Trophoblast cell (in vitro differentiated cells and primary cell): ENCODE results near the gene MAT1A.

ENCODE experiments used
- DNase-seq, 2 donors: peaks; one replicate each; pipeline ENCODE4 v3.0.0-alpha.2; 2016
- H2AFZ ChIP-seq: 2 replicates; pipeline ENCODE4 v1.6.1; 2013; ENCODE audit warnings: low read length, moderate library complexity, mild to moderate bottlenecking; ENCODE audit not compliant: insufficient read depth, poor library complexity
- H2AK5ac ChIP-seq: 2 replicates; pipeline ENCODE4 v1.6.1; 2013; ENCODE audit warnings: mild to moderate bottlenecking, low read length
- H2BK120ac ChIP-seq: 2 replicates; pipeline ENCODE4 v1.6.1; 2013; ENCODE audit warnings: low read length, mild to moderate bottlenecking, moderate library complexity; ENCODE audit not compliant: insufficient read depth, poor library complexity
- H2BK12ac ChIP-seq: 2 replicates; pipeline ENCODE4 v1.6.1; 2013; ENCODE audit warnings: mild to moderate bottlenecking, low read length, moderate library complexity
- H2BK5ac ChIP-seq: 2 replicates; pipeline ENCODE4 v1.6.1; 2013; ENCODE audit warnings: low read length, low read depth, moderate library complexity, mild to moderate bottlenecking; ENCODE audit not compliant: poor library complexity
- H3K14ac ChIP-seq: 2 replicates; pipeline ENCODE4 v1.6.1; 2013; ENCODE audit warnings: mild to moderate bottlenecking, low read length
- H3K18ac ChIP-seq: 2 replicates; pipeline ENCODE4 v1.6.1; 2013; ENCODE audit warnings: mild to moderate bottlenecking, low read length
- H3K23ac ChIP-seq: 2 replicates; pipeline ENCODE4 v1.6.1; 2013; ENCODE audit warnings: low read length
- H3K27ac ChIP-seq: 2 replicates; pipeline ENCODE4 v1.5.1; 2013; ENCODE audit warnings: low read depth, mild to moderate bottlenecking, inconsistent platforms, low read length, moderate library complexity
- H3K27me3 ChIP-seq: 2 replicates; pipeline ENCODE4 v1.6.1; 2013; ENCODE audit warnings: inconsistent platforms, mild to moderate bottlenecking, low read length, moderate library complexity; ENCODE audit not compliant: insufficient read depth
- H3K36me3 ChIP-seq, 2 experiments: 1 replicate in 1 of 2; 2 replicates in 1 of 2; pipeline ENCODE4 v1.6.1; 2013; ENCODE audit warnings: low read length in 2 of 2, mild to moderate bottlenecking in 2 of 2, moderate library complexity in 1 of 2; ENCODE audit not compliant: insufficient read depth in 2 of 2, control insufficient read depth in 1 of 2
- H3K4ac ChIP-seq: 2 replicates; pipeline ENCODE4 v1.6.1; 2013; ENCODE audit warnings: low read depth, mild to moderate bottlenecking, low read length, moderate library complexity
- H3K4me1 ChIP-seq, 2 experiments: 1 replicate in 1 of 2; 2 replicates in 1 of 2; pipeline ENCODE4 v1.6.1; 2013; ENCODE audit warnings: low read length in 2 of 2, mild to moderate bottlenecking in 2 of 2, moderate library complexity in 1 of 2; ENCODE audit not compliant: insufficient read depth in 2 of 2, control insufficient read depth in 1 of 2
- H3K4me2 ChIP-seq: 2 replicates; pipeline ENCODE4 v1.6.1; 2013; ENCODE audit warnings: inconsistent platforms, mild to moderate bottlenecking, low read length, moderate library complexity
- H3K4me3 ChIP-seq: 2 replicates; pipeline ENCODE4 v1.5.1; 2013; ENCODE audit warnings: mild to moderate bottlenecking, low read depth, low read length, inconsistent platforms
- H3K79me1 ChIP-seq: one replicate; pipeline ENCODE4 v1.6.1; 2013; ENCODE audit warnings: low read length
- H3K79me2 ChIP-seq: 2 replicates; pipeline ENCODE4 v1.6.1; 2013; ENCODE audit warnings: low read length, mild to moderate bottlenecking; ENCODE audit not compliant: control insufficient read depth, insufficient read depth, poor library complexity
- H3K9ac ChIP-seq: 2 replicates; pipeline ENCODE4 v1.6.1; 2013; ENCODE audit warnings: mild to moderate bottlenecking, low read length
- H3K9me3 ChIP-seq: 2 replicates; pipeline ENCODE4 v1.6.1; 2013; ENCODE audit warnings: low read depth, mild to moderate bottlenecking, control low read depth, inconsistent platforms, low read length; ENCODE audit not compliant: insufficient read depth
- H4K12ac ChIP-seq: 2 replicates; pipeline ENCODE4 v1.6.1; 2013; ENCODE audit warnings: low read depth, mild to moderate bottlenecking, low read length, moderate library complexity
- H4K8ac ChIP-seq: 2 replicates; pipeline ENCODE4 v1.6.1; 2013; ENCODE audit warnings: low read depth, mild to moderate bottlenecking, low read length, moderate library complexity
- H4K91ac ChIP-seq: one replicate; pipeline ENCODE4 v1.6.1; 2013; ENCODE audit warnings: low read depth, mild to moderate bottlenecking, low read length, moderate library complexity
- WGBS: extraction: QIAGEN DNeasy Blood & Tissue Kit; methylation state at CpG from one replicate; pipeline ENCODE4 v1.1.7; 2013; ENCODE audit warnings: missing lambda C conversion rate; ENCODE audit not compliant: insufficient read length, insufficient coverage; ENCODE audit errors: extremely low coverage; 5-methylcytosine and 5-hydroxymethylcytosine counted together

MAT1A gene

DNA sequence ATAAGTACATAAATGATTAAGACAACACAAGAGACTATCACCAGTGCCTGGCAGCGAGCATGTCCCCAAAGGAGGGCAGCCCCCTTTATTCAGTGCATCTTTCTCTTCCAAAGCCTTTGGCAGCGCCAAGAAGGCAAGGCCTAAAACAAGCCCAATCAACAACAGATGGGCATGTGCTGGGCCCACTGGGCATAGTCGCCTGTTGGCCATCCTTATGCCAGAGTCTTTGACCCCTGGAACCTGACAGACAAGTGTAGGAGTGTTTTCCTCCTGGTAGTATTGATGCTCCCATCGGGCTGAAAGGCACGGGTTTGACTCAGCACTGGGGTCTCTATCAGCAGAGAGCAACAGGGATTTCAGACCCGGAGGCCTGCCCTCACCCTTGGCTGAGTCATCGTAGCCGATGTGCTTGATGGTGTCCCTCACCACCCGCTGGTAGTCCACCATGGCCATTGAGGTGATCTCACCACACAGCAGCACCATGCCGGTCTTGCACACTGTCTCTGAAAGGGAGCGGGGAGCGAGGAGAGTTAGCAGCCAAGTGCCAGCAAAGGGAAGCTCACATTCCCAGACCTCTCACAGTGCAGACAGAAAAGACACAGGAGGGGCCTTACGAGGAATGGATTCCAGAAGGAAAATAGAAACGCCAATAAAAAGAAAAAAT is 5.8 kb downstream of the MAT1A start:
- Histone ChIP-seq H3K14ac (no peak overlapping the region), H3K27me3 (no peaks in the 10 kb centered on the region), H3K27ac (no peak overlapping the region), H4K12ac (no peak overlapping the region), H2BK12ac (no peak overlapping the region), H2AFZ (no peak overlapping the region), H3K4me3 (no peak overlapping the region), H3K4ac (no peak overlapping the region), H3K9me3 (no peaks in the 10 kb centered on the region), H3K4me1 (peaks cover 3 to 6% of the 10 kb centered on the region in 2 experiments), H3K18ac (no peak overlapping the region), H2BK5ac (no peak overlapping the region), H3K9ac (no peak overlapping the region), H3K36me3 (no peaks in the 10 kb centered on the region), H3K23ac (no peak overlapping the region), H3K79me2 (no peaks in the 10 kb centered on the region), H3K79me1 (no peaks in the 10 kb centered on the region), H4K8ac (no peak overlapping the region), H4K91ac (no peak overlapping the region), H2AK5ac (no peak overlapping the region), H2BK120ac (no peak overlapping the region), H3K4me2 (no peak overlapping the region)
- no CpG with 5 or more reads among the region's 14 CpGs for WGBS
- DNase-seq = peak in 1 of 2 donors; percentile 6

DNA sequence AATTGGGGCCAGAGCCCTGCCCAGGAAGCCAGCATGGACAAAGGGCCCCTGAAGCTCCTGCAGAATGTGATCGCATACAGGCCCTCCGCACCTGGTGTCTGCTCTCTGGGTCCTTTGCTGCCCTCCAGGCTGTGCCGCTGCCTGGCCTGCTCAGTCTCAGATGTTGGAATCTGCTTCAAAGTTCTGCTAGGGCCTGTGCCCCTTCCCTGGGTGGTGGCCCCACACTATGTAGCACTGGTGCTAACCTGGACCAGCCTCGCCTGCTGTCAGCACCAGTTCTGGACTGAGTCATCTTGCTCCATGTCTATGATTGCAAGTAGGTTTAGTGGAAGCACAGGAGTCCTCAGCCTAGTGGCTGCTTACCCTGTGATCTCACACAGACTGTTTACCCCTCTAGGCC is 6.3 kb downstream of the MAT1A start:
- Histone ChIP-seq H3K4me1 (peaks cover 3 to 6% of the 10 kb centered on the region in 2 experiments), H4K12ac (no peak overlapping the region), H3K9ac (no peak overlapping the region), H3K18ac (no peak overlapping the region), H3K4me2 (no peak overlapping the region), H2AFZ (no peak overlapping the region), H3K79me2 (no peaks in the 10 kb centered on the region), H3K4ac (no peak overlapping the region), H2BK120ac (no peak overlapping the region), H2AK5ac (no peak overlapping the region), H2BK12ac (no peak overlapping the region), H3K9me3 (no peaks in the 10 kb centered on the region), H3K14ac (no peak overlapping the region), H3K4me3 (no peak overlapping the region), H3K27ac (no peak overlapping the region), H3K27me3 (no peaks in the 10 kb centered on the region), H3K79me1 (no peaks in the 10 kb centered on the region), H4K8ac (no peak overlapping the region), H4K91ac (no peak overlapping the region), H3K36me3 (no peaks in the 10 kb centered on the region), H2BK5ac (no peak overlapping the region), H3K23ac (no peak overlapping the region)
- no CpG with 5 or more reads among the region's 4 CpGs for WGBS
- no peak for DNase-seq

DNA sequence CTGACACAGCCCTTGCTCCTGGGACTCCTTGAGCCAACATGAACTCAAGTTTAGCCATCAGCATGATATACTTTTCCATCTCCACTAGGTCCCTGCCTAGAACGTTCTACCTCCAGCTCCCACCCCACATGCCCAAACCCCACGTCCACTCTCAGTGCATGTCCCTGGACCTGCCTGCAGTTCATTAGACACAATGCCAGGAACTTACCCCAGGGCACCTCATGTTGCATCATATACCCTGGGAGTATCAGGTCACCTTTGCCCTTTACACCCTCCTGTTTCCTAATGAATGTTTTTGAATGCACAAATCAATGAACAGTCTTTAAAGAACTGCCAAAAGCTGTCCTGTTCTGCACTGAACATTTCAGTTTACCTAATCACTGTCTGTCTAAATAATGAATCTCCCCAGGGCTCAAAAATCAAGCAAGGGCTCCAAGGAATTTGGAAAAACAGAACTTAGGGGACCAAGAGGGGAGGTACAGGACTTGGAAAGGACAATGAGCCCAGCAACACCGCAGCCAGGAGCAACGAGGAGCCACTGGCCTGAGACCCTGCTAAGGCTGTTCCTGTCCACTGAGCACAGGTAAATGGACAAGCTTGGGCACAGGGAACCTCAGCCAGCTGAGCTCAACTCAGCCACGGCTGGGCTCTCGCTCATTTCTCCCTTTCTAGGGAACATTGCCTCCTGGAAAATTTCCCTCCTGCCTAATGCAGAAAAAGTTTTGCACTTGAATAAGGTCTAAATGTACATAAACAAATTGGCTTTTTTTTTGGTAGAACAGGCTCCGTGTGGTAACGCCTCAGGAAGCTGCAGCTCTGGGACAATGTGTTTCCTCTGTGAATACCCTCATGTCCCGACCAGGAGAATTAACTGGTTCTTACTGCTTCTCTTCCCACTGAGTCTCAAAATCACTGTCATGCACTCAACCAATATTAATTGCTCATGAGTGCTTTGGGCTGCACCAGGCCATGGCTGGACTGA is 7.4 kb downstream of the MAT1A start:
- no peaks in the 10 kb centered on the region for H3K79me1 ChIP-seq
- H3K4me2 ChIP-seq = no peak overlapping the region
- H3K9me3 ChIP-seq = peaks cover under 1% of the 10 kb centered on the region
- H3K79me2 ChIP-seq = no peaks in the 10 kb centered on the region
- H3K9ac ChIP-seq = no peak overlapping the region
- no peak overlapping the region for H4K8ac ChIP-seq
- H3K18ac ChIP-seq = no peak overlapping the region
- no peak overlapping the region for H3K4ac ChIP-seq
- no peak overlapping the region for H2AFZ ChIP-seq
- H3K4me1 ChIP-seq = peaks cover 3 to 6% of the 10 kb centered on the region in 2 experiments
- no peak overlapping the region for H3K27ac ChIP-seq
- no peaks in the 10 kb centered on the region for H3K36me3 ChIP-seq
- no CpG with 5 or more reads among the region's 9 CpGs for WGBS
- H4K91ac ChIP-seq = no peak overlapping the region
- peak in 1 of 2 donors; percentile 37 for DNase-seq
- no peak overlapping the region for H2BK5ac ChIP-seq
- H2BK12ac ChIP-seq = no peak overlapping the region
- no peak overlapping the region for H2AK5ac ChIP-seq
- no peaks in the 10 kb centered on the region for H3K27me3 ChIP-seq
- H4K12ac ChIP-seq = no peak overlapping the region
- no peak overlapping the region for H3K14ac ChIP-seq
- no peak overlapping the region for H3K4me3 ChIP-seq
- no peak overlapping the region for H3K23ac ChIP-seq
- no peak overlapping the region for H2BK120ac ChIP-seq

DNA sequence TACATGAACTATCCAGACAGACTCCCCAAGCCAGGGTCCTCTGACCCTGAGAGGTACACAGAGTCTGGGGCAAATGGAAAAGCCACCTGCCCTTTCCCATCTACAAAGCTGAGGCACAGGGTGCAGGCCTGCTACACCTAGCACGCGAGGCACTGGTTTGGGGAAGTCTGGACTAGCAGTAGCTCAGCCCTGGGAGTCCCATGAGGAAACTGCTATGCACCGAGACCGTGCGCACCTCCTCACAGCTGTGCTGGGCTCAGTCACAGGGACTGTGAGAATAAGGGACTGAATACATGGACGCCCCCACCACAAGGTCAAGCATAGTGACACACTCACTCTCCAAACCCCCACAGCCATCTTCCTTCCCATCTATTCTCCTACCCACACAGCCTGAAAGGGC is 8.2 kb downstream of the MAT1A start:
- Histone ChIP-seq H3K27ac (no peak overlapping the region), H3K18ac (no peak overlapping the region), H3K14ac (no peak overlapping the region), H2BK120ac (no peak overlapping the region), H2BK5ac (no peak overlapping the region), H3K79me2 (no peaks in the 10 kb centered on the region), H4K91ac (no peak overlapping the region), H2BK12ac (no peak overlapping the region), H3K4ac (no peak overlapping the region), H3K9ac (no peak overlapping the region), H4K12ac (no peak overlapping the region), H3K79me1 (no peaks in the 10 kb centered on the region), H3K4me3 (peak overlapping the region; percentile 30), H2AFZ (no peak overlapping the region), H4K8ac (no peak overlapping the region), H3K27me3 (no peaks in the 10 kb centered on the region), H3K23ac (no peak overlapping the region), H3K4me1 (peaks cover 3 to 6% of the 10 kb centered on the region in 2 experiments), H2AK5ac (no peak overlapping the region), H3K4me2 (no peak overlapping the region), H3K9me3 (peaks cover 2% of the 10 kb centered on the region), H3K36me3 (no peaks in the 10 kb centered on the region)
- DNase-seq = no peak
- no CpG with 5 or more reads among the region's 6 CpGs for WGBS
